K562 (cell line): ENCODE results near the gene IKZF3. TPM values are rescaled to one million over a fixed set of nuclear protein-coding genes. Genes with fewer than 3 reads are reported as not detected.
A peak's percentile ranks its signal among the peaks of the same experiment; 100 is the strongest.

Experiments
- ATAC-seq: fragments of 200-7000 bp; cut with Tn5 transposase; 3 replicates; pipeline ENCODE4 v1.9.1; 2020; ENCODE audit warnings: moderate library complexity
- BruUV-seq: library from RNA; stranded (reverse); fragments of 400-500 nt; replicated peaks from 2 replicates; lab custom pipeline; 2021; lab: Mats Ljungman, UMichigan
- CTCF ChIA-PET: fragments of 300-600 bp; formaldehyde crosslinking; extraction: SDS; loops from one replicate; lab custom pipeline; 2021; ENCODE audit warnings: low intra/inter-chr PET ratio; lab: Yijun Ruan, JAX
- POLR2A ChIA-PET: fragments of 300-600, 350-650 bp; sonication (Branson Sonifier 250); formaldehyde crosslinking; extraction: SDS; loops from one replicate; lab custom pipeline; 2021; ENCODE audit warnings: antibody characterized with exemption, inconsistent platforms; lab: Yijun Ruan, JAX
- DNase-seq, 4 experiments: peaks; one replicate each; pipeline versions ENCODE4 v3.0.0 to v3.0.0-alpha.2; 2011 to 2018; ENCODE audit warnings: low spot score in 3 of 4, mixed read lengths in 3 of 4; ENCODE audit errors: extremely low read depth in 1 of 4
- FAIRE-seq: peaks from 2 replicates; lab custom pipeline; 2011; peaks lifted over from hg19 to GRCh38; lab: Jason Lieb, UNC
- H2AFZ ChIP-seq: 2 replicates; pipeline ENCODE4 v1.6.0; 2011; ENCODE audit warnings: low read depth, low read length, control low read depth, inconsistent platforms
- H3K27ac ChIP-seq: fragments of 200-600 bp; 3 replicates; pipeline ENCODE4 v1.8.0; 2011; ENCODE audit warnings: low read depth, mild to moderate bottlenecking, control low read depth, inconsistent platforms, low read length, moderate library complexity, mixed read lengths; ENCODE audit errors: extremely low read depth
- H3K27me3 ChIP-seq, 2 experiments: fragments of 300-600 bp in 1 of 2; 2 replicates in 1 of 2; 3 replicates in 1 of 2; pipeline versions ENCODE4 v1.6.0 to v1.8.0; 2011; ENCODE audit warnings: inconsistent platforms in 2 of 2, low read length in 2 of 2, mild to moderate bottlenecking in 1 of 2, mixed read lengths in 1 of 2, moderate library complexity in 1 of 2; ENCODE audit not compliant: control insufficient read depth in 2 of 2, insufficient read depth in 2 of 2
- H3K36me3 ChIP-seq: fragments of 300-600 bp; 3 replicates; pipeline ENCODE4 v1.8.0; 2011; ENCODE audit warnings: mild to moderate bottlenecking, low read length, inconsistent platforms; ENCODE audit not compliant: control insufficient read depth, insufficient read depth
- H3K4me1 ChIP-seq, 2 experiments: fragments of 200-600 bp in 1 of 2; replicated peaks in 1 of 2; 2 replicates in 1 of 2; 3 replicates in 1 of 2; pipeline versions ENCODE4 v1.5.1 to v1.8.0; 2011; ENCODE audit warnings: inconsistent platforms in 2 of 2, low read length in 2 of 2, mild to moderate bottlenecking in 1 of 2, mixed read lengths in 1 of 2, moderate library complexity in 1 of 2; ENCODE audit not compliant: control insufficient read depth in 2 of 2, insufficient read depth in 2 of 2
- H3K4me2 ChIP-seq: 2 replicates; pipeline ENCODE4 v1.6.1; 2011; ENCODE audit warnings: low read length, control low read depth, inconsistent platforms, mixed read lengths; ENCODE audit not compliant: insufficient read depth
- H3K4me3 ChIP-seq: fragments of 200-600 bp; sonication (generic), shearing (Covaris generic); 2 replicates; pipeline ENCODE4 v1.5.1; 2016; ENCODE audit warnings: control low read depth, inconsistent platforms
- H3K79me2 ChIP-seq: fragments of 200-600 bp; 3 replicates; pipeline ENCODE4 v1.8.0; 2011; ENCODE audit warnings: low read length, inconsistent platforms; ENCODE audit not compliant: control insufficient read depth, insufficient read depth
- H3K9ac ChIP-seq, 2 experiments: 2 replicates each; pipeline versions ENCODE4 v1.6.0 to v1.6.1; 2011; ENCODE audit warnings: low read depth in 2 of 2, low read length in 2 of 2, control low read depth in 1 of 2, inconsistent platforms in 1 of 2, mild to moderate bottlenecking in 1 of 2, mixed read lengths in 1 of 2; ENCODE audit not compliant: insufficient read depth in 1 of 2
- H3K9me1 ChIP-seq: one replicate; pipeline ENCODE4 v1.6.0; 2011; ENCODE audit warnings: inconsistent platforms, mild to moderate bottlenecking, low read length, moderate library complexity; ENCODE audit not compliant: control insufficient read depth, insufficient read depth
- H3K9me3 ChIP-seq: replicated peaks from 2 replicates; pipeline ENCODE4 v1.5.1; 2011; ENCODE audit warnings: low read depth, low read length, inconsistent platforms; ENCODE audit not compliant: control insufficient read depth, insufficient read depth
- H4K20me1 ChIP-seq: replicated peaks from 2 replicates; pipeline ENCODE4 v1.6.1; 2011; ENCODE audit warnings: low read length, inconsistent platforms, mixed read lengths; ENCODE audit not compliant: control insufficient read depth, insufficient read depth
- MAFK ChIP-seq: IDR thresholded peaks from 2 replicates; pipeline ENCODE4 v1.6.1; 2011; ENCODE audit warnings: low read length, improper control_type of control experiment
- NR3C1 ChIP-seq: sonication (generic); formaldehyde crosslinking; IDR thresholded peaks from 2 replicates; pipeline ENCODE4 v1.8.1; 2022; ENCODE audit warnings: missing genetic modification reagents
- OTX1 ChIP-seq: fragments of 450-650 bp; formaldehyde crosslinking; IDR thresholded peaks from 2 replicates; pipeline ENCODE4 v1.4.0; 2022; ENCODE audit warnings: mild to moderate bottlenecking
- TSC22D4 ChIP-seq: fragments of 450-650 bp; IDR thresholded peaks from 2 replicates; pipeline ENCODE4 v1.6.1; 2016; ENCODE audit warnings: missing genetic modification characterization, missing biosample characterization, control low read depth
- WGBS: fragments of 100-300 bp; shearing (Covaris generic); methylation state at CpG from one replicate; pipeline ENCODE4 v1.1.6; 2016; ENCODE audit warnings: low coverage, mixed read lengths; ENCODE audit not compliant: insufficient coverage; ENCODE audit errors: missing lambda C conversion rate; 5-methylcytosine and 5-hydroxymethylcytosine counted together
- in situ Hi-C: fragments of 300-500 bp; cut with MboI; formaldehyde crosslinking; loops from 4 replicates; pipeline ENCODE4 v1.15.0; 2018; ENCODE audit warnings: inconsistent platforms, mixed read lengths
- intact Hi-C: fragments of 100-400 bp; cut with micrococcal nuclease; formaldehyde crosslinking; loops from 2 replicates; pipeline ENCODE4 v1.14.2; 2022
- polyA plus RNA-seq, 8 experiments: library from polyadenylated mRNA; depleted of rRNA in 4 of 8; stranded (reverse) in 5 of 8; unstranded in 3 of 8; fragments of >200 nt; fragmentation: Nextera tagmentation in 2 of 8; fragmentation: Illumina TruSeq in 1 of 8; extraction: Ambion mirVana in 2 of 8; extraction: Trizol in 1 of 8; gene quantifications; 2 replicates each; pipeline versions ENCODE4 v1.2.1 to v1.2.3, GENCODE V29; 2011 to 2014; ENCODE audit warnings: inconsistent platforms in 1 of 8, missing spikeins in 1 of 8
- total RNA-seq, 7 experiments: library from RNA; depleted of rRNA in 6 of 7; stranded (reverse); fragments of >200 nt in 6 of 7; fragmentation: Illumina TruSeq in 2 of 7; extraction: Trizol in 2 of 7; gene quantifications; 2 replicates each; pipeline versions ENCODE4 v1.2.1 to v1.2.3, GENCODE V29; 2011 to 2021; ENCODE audit warnings: low replicate concordance in 1 of 7
- TF ChIP-seq, protein P1 (sequence below): IDR thresholded peaks from 2 replicates; pipeline ENCODE4 v1.6.1; 2011; ENCODE audit not compliant: insufficient read length; ENCODE audit errors: extremely low read depth
- TF ChIP-seq, protein P2 (sequence below): fragments of 200-800 bp; sonication (Bioruptor generic); IDR thresholded peaks from 2 replicates; pipeline ENCODE4 v1.6.1; 2017; ENCODE audit warnings: missing genetic modification characterization, missing compliant biosample characterization

IKZF3 gene
- total and polyA plus RNA-seq, 9 of the 15 experiments (the other 6 are each of a cell fraction or from before 2014, with no cell fraction given) = 0.06 to 1.6 (median 0.62) TPM

DNA sequence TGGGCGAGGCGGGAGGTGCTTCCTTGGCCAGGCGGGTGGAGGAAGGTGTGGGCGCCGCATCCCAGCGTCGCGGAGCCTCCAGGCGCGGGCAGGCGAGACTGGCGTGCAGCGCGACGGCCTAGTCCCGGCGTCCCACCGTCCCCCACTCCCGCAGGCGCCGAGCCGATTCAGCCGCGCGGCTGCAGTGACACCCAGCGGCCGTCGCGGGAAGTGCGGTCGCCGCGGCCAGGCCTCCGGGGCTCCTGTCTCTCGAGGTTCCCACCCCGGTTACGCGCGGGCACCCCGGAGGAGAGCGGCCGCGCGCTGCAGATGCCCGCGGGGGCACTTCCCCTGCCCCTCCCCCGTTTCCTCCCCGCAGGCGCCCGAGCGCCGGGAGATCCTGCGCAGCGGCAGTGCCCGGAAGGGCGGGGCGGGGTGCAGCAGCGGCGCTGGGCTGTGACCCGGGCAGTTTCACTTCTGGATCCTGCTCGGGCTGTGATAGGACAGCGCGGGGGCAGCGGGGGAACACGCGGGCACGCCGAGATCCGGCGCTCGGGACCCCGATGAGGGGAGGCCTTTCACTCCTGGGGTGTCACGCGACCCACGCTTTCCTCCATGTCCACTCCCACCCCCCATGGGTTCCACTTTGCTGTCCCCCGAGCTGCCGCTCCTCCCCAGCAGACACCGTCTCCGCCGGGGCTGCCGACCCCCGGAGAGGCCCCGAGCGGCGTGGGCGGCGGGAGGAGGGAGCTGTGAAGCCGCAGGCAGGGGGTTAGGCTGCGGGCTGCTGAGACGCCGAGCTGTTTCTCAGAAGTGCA lies 109.8 kb downstream of the IKZF3 start:
- Histone ChIP-seq H3K4me2 (peak overlapping the region; percentile 49), H3K79me2 (no peaks in the 10 kb centered on the region), H3K36me3 (no peaks in the 10 kb centered on the region), H2AFZ (peak overlapping the region; percentile 85), H3K9me3 (no peaks in the 10 kb centered on the region), H3K4me1 (peaks cover 9 to 43% of the 10 kb centered on the region in 2 experiments; a peak in 4 of 5 replicates), H4K20me1 (no peaks in the 10 kb centered on the region), H3K27me3 (peaks cover 4 to 6% of the 10 kb centered on the region in 2 experiments; a peak in 2 of 5 replicates), H3K27ac (peak overlapping the region; percentile 64), H3K9me1 (no peaks in the 10 kb centered on the region), H3K9ac (peak overlapping the region; percentile 67 to 98; a peak in 3 of 4 replicates), H3K4me3 (peak overlapping the region; percentile 53)
- in situ Hi-C loops (no loop called here), intact Hi-C loops (loop anchor here (1.0 to 5.0 kb wide), 2 partner anchors 82 to 132 kb away; no protein-coding TSS in a partner anchor)
- DNase-seq (peak; percentile 84 to 96 (median 96)), FAIRE-seq (no peak), ATAC-seq (peak; percentile 96)
- POLR2A ChIA-PET = interaction anchor here (0.7 to 1.8 kb wide), 5 partner anchors 8 to 201 kb away, joined by 3 to 6 read pairs (median 3); partner anchors contain the start of gene PGAP3
- CTCF ChIA-PET = interaction anchor here (0.6 to 6.1 kb wide), 8 partner anchors 24 to 722 kb away, joined by 3 to 118 read pairs (median 4); partner anchors contain the start of gene MIEN1
- no TSS peak for BruUV-seq
- WGBS = under 1% methylated on average over 39 of the region's 91 CpGs
- TF ChIP-seq NR3C1 (no peak), OTX1 (peak; percentile 40; the same call in 1 of the 2 replicates), TSC22D4 (tag) (no peak), MAFK (no peak)
- TF ChIP-seq, protein P1, sequence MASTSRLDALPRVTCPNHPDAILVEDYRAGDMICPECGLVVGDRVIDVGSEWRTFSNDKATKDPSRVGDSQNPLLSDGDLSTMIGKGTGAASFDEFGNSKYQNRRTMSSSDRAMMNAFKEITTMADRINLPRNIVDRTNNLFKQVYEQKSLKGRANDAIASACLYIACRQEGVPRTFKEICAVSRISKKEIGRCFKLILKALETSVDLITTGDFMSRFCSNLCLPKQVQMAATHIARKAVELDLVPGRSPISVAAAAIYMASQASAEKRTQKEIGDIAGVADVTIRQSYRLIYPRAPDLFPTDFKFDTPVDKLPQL = no peak
- TF ChIP-seq, protein P2, sequence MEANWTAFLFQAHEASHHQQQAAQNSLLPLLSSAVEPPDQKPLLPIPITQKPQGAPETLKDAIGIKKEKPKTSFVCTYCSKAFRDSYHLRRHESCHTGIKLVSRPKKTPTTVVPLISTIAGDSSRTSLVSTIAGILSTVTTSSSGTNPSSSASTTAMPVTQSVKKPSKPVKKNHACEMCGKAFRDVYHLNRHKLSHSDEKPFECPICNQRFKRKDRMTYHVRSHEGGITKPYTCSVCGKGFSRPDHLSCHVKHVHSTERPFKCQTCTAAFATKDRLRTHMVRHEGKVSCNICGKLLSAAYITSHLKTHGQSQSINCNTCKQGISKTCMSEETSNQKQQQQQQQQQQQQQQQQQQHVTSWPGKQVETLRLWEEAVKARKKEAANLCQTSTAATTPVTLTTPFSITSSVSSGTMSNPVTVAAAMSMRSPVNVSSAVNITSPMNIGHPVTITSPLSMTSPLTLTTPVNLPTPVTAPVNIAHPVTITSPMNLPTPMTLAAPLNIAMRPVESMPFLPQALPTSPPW (CRISPR knock-in tag) = peak; percentile 94
